GM18909 (cell line): ENCODE results near the gene PRDM16.

Experiments used
- ATAC-seq: cut with Tn5 transposase; IDR thresholded peaks from one replicate; pipeline ENCODE4 v1.9.1; 2021; ENCODE audit warnings: mild to moderate bottlenecking; ENCODE audit not compliant: unreplicated experiment, poor library complexity

PRDM16 gene

GRCh38 chr1:3031401-3032221 is 37.4 kb upstream of the PRDM16 start:
- no peak for ATAC-seq

DNA sequence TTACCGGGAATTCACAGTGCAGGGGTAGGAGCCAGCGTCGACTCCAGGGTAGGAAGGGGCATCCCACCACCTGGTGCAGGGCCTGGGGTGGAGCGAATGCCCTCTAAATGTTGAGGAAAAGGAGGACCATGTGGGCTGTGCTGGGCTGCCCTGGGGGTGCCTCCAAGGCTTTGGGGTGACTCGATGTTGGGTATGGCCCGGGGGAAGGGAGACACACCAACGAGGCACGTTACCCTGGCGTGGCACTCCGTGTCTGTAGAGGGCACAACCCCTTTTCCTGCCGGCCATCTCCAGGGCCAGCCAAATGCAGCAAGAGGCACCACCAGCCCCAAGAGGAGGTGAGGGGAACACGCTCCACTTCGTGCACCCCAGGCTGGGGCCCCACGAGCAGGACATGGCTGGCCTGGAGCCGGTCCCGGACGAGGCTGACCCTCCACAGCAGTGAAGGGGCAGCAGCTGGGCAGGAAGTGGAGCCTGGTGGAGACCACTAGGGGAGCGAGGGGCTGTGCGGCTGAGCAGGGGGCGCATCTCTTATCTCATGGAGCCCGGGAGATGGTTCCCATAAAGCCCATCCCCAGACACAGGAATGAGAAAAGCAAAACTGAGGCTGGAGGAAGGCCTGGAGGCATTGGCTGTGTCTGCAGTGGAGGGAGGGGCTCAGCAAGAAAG is 36.5 kb upstream of the PRDM16 start:
- ATAC-seq, result no peak

GRCh38 chr1:3033040-3033789 is 35.8 kb upstream of the PRDM16 start:
- no peak for ATAC-seq

GRCh38 chr1:3033790-3034090 is 35.3 kb upstream of the PRDM16 start:
- ATAC-seq, result no peak

DNA sequence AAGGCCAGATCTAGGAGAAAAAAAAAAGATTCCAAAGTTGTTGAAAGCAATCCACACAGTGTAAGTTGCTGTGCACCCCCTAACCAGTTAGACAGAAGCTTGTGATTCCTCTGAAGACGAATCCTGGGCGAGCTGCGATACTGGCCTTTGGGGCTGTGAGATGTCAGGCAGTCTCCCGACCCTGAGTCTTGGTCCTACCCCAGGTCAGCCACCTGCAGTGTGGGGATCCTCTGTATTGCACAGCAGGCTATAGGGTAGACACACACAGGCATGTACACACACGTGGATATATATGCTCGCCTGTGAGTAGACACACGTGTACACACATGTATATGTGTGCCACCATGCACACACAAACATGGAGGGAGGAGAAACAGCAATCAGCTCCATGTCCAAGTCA is 34.8 kb upstream of the PRDM16 start:
- no peak for ATAC-seq

DNA sequence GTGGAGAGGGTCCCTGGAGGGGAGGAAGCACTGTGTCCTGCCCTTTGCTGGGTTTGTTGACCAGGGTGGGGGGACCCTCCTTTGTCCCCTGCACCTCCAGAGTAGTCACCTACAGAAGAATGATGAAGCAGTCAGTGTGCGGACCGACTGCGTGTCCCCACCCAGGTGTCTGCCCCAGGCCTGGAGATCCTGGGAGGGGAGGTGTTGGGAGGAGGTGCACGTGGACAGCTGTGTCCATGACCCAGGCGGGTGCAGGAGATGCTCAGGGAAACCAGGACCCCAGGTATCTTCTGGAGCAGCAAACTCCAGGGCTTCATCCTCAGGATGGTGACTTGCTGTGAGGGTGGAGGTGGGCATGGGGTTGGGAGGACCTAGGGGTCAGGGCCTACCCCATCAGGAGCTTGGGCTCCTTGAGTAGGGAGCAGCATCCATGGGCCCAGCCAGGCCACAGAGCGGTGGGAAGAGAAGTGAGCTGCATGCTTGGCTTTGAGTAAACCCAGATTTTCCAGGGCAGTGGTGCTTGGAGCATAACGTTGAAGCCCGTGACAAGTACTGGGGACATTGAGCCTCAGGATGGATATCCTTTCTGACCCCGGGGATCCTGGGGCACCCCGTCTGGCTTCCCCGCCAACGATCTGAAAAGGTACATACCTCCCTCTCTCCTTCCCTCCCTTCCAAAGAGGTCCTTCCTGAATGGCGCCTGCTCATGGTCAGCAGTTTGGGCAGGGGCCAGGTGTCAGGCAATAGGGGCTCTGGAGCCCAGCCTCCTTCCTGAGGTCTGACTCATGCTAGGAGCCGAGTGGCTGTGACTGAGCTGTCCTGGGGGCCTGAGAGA is 34.1 kb upstream of the PRDM16 start:
- ATAC-seq, result no peak

- ATAC-seq, result no peak
Observed at GRCh38 chr1:3035563-3036446, 33.2 kb upstream of the PRDM16 start.

DNA sequence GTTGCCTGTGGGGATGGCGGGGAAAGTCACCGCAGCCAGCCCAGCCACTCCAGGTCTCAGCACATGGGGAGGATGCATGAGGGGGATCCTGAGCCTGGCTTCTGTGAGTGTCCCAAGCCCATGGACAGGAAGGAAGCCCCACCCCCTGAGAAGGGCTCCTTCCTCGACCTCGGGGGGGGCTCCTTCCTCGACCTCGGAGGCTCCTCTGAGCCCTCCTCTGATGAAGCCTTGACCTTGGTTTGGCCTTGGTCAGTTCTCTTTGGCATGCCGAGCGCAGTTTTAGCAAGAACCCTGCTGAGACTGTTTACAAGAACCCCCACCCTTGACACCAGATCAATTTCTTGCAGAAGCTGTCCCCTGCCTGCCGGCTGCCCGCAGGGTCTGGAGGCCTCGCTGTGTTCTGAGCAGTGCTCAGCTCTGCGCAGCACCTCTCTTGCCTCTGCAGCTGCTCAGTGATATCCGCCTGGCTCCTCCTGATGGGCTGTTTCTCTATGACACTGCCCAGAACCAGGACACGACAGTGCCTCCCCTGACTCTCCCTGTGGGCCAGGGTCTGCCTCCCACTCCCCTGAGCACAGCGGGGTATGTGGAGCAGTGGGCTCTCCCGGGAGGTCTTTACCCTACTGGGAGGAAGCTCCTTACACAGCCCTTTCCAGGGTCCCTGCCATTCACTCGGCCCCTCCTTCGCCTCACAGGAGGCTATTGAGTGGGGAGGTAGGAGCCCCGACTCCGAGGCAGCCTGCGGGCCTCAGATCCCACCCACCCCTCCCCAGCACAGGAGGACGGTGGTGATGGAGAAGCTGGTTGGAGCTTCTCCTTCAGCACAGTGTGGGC is 32.3 kb upstream of the PRDM16 start:
- no peak for ATAC-seq

DNA sequence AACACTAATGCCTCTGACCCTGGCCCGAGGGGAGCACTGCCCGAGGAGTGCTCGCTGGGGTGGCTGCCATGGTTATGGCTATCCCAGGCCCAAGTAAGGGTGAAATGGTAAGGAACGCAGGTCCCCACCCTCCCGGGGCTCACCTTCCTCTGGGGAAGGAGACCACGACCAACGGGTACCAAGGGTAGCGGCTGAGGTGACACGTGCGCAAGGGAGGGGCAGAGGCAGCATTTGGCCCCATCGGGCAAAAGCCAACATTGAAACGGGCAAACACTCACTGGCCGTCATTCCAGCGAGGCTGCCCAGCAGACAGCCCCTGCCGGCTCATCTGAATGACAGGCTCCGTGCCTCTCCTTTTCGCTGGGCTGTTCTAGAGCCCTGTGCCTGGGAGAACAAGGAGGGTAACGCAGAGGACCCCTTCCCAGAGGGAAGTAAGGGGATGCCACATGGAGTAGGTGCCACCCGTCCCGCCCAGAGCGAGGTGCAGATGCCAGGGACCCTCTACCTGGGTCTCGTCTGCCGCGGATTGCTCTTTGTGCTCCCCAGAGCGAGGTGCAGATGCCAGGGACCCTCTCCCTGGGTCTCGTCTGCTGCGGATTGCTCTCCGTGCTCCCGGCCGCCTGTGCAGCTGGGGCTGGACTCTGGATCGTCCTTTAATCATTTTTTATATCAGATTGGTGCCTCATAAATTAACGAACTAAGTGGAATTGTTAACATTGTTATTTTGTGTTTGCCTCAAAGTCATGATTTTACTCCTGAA is 31.5 kb upstream of the PRDM16 start:
- ATAC-seq, result no peak

GRCh38 chr1:3038113-3038551 is 30.9 kb upstream of the PRDM16 start:
- no peak for ATAC-seq

- no peak for ATAC-seq
Observed at GRCh38 chr1:3038571-3039181, 30.3 kb upstream of the PRDM16 start.

DNA sequence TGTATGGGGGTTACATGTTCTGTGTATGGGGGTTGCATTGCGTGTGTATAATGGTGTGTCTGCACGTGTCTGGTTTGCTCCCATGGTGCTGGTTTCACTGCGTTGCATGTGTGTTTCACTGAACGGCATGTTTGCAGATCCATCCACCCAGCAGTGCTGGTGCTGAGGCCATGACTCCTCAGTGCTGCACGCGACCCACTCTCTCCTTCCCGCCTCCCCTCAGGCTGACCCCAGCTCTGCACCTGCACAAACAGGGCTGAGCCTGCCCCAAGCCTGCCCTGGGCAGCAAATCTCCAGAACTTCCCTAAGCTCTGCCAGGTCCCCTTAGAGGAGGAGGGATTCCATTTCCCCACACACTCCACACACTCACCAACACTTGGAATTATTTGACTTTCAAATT is 29.0 kb upstream of the PRDM16 start:
- no peak for ATAC-seq

DNA sequence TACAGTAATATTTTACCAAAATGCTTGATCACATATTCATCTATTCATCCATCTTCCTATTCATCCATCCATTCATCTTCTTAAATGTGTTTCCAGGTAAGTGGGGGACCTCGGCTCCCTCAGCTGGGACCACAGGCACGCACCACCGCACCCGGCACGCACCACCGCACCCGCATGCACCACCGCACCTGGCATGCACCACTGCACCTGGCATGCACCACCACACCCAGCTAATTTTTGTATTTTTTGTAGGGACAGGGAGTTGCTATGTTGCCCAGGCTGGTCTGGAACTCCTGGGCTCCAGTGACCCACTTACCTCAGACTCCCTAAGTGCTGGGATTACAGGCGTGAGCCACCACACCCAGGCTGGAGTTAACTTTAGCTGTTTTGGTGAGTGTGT is 26.5 kb upstream of the PRDM16 start:
- ATAC-seq, result no peak

DNA sequence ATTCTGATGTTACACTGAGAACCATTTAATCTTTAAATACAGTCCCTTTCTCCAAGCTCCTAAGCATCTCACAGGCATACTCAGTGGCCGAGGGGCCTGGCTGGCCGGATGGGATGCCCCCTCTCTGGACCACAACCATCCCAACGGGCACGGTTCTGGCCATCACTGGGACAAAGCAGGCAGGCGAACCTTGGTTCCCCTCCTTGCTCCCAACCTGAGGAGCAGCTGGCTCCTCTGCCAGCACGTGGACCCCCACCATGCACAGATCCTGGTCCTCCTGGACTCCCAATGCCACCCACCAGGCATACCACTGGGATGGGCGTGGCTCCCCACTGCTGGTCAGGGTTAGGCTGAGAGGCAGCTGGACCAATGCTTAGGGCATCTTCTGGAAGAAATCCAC is 19.8 kb upstream of the PRDM16 start:
- ATAC-seq, result no peak

GRCh38 chr1:3049905-3050304 is 19.1 kb upstream of the PRDM16 start:
- no peak for ATAC-seq

DNA sequence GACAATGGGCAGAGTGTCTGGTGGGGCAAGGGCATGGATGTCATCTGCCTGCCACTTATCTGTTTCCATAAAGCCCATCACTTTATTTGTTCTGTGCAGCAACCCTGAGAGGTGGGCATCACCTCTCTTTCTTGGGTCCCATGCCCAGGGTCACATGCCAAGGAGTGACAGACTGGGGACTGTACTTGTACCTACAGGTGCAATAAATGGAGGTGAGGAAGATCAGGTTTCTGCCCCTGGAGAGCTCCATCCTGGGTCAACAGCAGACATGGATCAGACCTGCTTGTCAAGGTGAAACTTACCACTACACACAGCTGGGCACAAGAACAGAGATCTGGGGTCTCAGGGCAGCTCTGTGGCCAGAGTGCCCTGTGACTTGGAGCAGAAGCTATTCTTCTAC is 18.4 kb upstream of the PRDM16 start:
- no peak for ATAC-seq
